ENCODE measurements around the gene FMO2.

DNA sequence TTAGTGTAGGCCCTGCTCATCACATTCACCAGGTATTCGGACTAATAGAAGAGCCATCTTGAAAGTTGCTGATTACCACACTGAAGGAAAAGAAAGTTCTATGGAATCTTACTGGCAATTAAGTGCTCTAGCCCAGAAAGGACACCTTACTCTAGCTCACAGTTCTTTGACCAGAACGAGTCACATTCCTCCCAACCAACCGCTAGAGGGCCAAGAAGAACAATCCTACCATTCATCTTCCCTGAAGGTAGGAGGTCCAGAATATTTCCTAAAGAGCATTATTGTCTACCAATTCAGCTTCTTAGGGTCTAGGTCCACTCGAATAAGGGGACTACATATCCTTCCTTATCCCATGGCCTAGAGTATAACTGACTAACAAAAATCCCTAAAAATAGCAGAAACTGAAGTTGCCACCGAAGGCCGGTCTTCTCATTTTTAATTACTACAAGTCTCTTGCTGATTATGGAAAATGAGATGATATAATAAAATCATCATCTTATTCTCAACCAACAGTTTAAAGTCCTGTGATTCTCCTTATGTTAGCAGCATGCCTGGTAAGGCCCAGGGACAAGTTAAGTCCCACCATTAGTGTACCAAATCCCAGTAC is 60.5 kb downstream of the FMO2 start:
- TF ChIP-seq, protein P1, sequence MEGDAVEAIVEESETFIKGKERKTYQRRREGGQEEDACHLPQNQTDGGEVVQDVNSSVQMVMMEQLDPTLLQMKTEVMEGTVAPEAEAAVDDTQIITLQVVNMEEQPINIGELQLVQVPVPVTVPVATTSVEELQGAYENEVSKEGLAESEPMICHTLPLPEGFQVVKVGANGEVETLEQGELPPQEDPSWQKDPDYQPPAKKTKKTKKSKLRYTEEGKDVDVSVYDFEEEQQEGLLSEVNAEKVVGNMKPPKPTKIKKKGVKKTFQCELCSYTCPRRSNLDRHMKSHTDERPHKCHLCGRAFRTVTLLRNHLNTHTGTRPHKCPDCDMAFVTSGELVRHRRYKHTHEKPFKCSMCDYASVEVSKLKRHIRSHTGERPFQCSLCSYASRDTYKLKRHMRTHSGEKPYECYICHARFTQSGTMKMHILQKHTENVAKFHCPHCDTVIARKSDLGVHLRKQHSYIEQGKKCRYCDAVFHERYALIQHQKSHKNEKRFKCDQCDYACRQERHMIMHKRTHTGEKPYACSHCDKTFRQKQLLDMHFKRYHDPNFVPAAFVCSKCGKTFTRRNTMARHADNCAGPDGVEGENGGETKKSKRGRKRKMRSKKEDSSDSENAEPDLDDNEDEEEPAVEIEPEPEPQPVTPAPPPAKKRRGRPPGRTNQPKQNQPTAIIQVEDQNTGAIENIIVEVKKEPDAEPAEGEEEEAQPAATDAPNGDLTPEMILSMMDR (conservative IDR thresholded peaks at IDR 0.05): peak; percentile 89
- TF ChIP-seq ZFX (IDR thresholded peaks at IDR 0.05): no peak
